IPS DF 4.7 (cell line): ENCODE measurements around the gene NPTXR.

Experiments used
- DNase-seq: peaks from one replicate; pipeline ENCODE4 v3.0.0-alpha.2; 2013; ENCODE audit warnings: low spot score; ENCODE audit errors: extremely low read depth

The NPTXR gene

DNA sequence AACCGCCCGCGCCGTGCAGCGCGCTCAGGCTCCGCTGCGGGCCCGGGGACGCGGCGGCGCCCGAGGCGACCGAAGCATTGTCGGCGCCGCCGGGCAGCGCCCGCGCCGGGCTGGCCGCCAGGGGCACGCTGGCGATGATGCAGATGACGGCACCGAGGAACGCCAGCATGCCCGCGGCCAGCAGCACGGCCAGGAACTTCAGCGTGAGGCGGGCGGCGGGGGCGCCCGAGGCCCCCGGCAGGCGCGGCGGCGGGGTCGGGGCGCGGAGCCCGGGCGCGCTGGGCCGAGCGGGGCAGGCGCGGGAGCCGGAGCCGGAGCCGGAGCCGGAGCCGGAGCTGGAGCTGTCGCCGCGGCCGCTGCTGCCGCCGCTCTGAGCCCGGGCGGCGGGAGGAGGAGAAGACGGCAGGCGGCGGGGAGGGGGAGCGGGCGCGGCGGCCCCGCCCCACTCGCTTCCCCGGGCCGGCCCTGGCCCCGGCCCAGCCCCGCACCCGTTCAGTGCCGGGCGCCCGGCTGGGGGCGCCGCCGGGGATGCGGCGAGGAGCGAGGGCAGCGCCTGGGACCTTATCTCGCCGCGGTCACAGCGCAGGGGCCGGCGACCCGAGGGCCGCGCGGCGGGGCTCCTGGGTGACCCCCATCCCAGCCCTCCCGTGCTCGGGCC lies at the start of gene NPTXR:
Gene NPTXR (minus strand): TSS at position 372 of the 658 bp plus-strand sequence.
- DNase-seq: no peak

DNA sequence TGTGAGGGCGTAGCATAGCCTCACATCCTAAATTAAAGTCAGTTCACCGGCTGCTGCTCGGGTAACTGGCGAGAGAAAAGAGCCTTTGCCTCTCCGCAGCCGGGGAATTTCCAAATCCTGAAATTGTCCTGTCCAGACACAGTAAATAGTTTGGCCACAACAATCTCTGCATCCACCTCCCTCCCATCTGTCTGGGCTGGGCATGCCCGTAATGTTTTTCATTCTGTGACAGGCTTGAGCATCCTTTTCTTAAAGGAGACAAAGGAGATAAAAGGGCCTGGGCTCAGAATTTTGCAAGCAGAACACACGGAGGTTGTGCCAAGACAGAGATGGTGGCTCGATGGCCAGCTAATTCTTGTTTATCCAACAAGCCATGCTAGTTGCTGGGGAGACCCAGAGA lies 47.4 kb upstream of the NPTXR start:
- no peak for DNase-seq

DNA sequence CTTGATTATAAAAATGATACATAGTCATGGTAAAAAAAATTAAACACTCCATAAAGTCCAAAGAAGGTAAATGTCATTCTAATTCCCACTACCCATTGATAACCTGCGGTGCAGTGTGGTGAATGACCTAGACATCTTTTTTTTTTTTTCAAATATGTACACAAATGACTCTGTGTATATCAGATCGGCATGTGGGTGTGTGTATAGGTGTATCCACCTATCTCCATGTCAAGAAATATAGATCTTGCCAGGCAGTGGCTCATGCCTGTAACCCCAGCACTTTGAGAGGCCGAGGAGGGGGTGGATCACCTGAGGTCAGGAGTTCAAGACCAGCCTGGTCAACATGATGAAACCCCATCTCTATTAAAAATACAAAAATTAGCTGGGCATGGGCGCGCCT lies 46.5 kb upstream of the NPTXR start:
- DNase-seq: no peak

GRCh38 chr22:38886333-38886732 lies 42.5 kb upstream of the NPTXR start:
- no peak for DNase-seq

GRCh38 chr22:38882972-38883622 lies 39.3 kb upstream of the NPTXR start:
- DNase-seq: no peak

- no peak for DNase-seq
These were observed 38.4 kb upstream of the NPTXR start for GRCh38 chr22:38881997-38882879.

DNA sequence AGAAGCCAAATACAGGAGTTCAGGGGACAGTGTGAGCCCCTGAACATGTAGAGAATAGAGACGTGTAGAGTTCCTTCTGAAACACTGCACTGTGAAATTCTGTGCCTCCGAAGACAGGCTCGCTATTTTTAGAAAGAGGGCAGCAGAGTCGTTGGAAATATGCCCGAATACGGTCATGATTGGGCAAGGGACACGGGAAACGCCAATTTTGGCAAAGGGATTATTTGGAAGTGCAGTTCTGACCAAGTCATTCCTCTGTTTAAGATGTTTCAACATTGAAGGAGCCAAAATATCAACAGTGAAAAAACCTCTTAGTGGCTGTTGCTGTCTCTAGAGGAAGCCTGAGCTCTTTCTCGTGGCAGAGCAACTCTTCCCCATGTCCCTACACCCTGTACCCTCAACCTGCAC lies 37.6 kb upstream of the NPTXR start:
- no peak for DNase-seq

- DNase-seq: no peak
These were observed 36.1 kb upstream of the NPTXR start for GRCh38 chr22:38879961-38880360.

DNA sequence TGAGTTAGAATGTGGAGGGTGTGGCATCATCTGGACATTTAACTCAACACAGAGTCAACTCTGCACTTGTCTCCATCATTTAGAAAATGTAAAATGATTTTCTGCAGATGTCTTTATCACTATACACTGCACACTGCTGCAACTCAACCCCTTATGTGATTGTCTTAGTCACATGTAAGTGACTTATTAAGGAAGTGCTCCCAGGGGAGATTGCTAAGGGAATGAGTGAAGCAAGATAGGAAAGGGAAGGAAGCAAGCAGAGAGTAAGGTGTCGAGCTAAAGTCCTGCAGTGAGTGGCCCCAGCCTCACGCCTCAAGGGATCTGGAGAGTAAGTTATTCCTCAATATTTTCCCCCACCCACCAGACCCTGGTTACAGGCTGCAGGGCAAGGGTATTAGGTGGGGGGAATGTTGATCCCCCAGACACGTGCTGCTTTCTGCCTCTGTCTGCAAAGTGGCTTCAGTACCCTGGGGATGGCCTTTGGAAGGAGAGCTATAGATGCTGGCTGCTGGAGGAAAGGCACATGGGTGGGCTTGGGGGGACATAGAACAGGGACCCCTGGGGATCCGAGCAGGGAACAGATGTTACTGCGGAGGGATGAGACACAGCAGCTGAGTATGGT lies 35.4 kb upstream of the NPTXR start:
- no peak for DNase-seq

- DNase-seq: no peak
These were observed 34.2 kb upstream of the NPTXR start for GRCh38 chr22:38878001-38878400.

GRCh38 chr22:38874529-38875222 lies 30.8 kb upstream of the NPTXR start:
- DNase-seq: no peak

GRCh38 chr22:38873469-38874411 lies 29.9 kb upstream of the NPTXR start:
- no peak for DNase-seq

DNA sequence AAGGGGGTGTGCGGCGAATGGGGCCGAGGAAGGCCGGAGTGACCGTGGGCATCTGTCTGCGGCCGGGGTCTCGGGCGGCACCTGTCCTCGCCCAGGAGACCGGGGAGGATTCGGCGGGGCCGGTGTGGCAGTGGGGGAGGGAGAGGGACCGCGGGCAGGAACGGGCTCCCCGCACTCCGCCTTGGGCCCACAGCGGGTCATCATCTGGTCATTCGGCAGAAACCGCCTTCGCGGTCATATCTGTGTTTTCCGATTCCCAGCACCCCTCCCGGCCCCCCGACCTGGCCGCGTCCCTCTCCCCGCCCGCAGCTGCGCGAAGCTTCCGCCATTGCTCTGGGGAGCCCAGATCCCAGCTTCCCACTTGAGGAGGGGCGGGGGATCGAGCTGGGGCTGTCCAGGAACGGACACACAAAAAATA lies 29.0 kb upstream of the NPTXR start:
- no peak for DNase-seq

GRCh38 chr22:38872172-38872830 lies 28.5 kb upstream of the NPTXR start, which contains the start of gene CBX6:
Gene CBX6, minus strand, starts transcription at chr22:38872216. Its CDS starts 26 bp downstream, at chr22:38872190.
- no peak for DNase-seq

GRCh38 chr22:38871360-38872171 lies 27.7 kb upstream of the NPTXR start:
- DNase-seq: no peak

DNA sequence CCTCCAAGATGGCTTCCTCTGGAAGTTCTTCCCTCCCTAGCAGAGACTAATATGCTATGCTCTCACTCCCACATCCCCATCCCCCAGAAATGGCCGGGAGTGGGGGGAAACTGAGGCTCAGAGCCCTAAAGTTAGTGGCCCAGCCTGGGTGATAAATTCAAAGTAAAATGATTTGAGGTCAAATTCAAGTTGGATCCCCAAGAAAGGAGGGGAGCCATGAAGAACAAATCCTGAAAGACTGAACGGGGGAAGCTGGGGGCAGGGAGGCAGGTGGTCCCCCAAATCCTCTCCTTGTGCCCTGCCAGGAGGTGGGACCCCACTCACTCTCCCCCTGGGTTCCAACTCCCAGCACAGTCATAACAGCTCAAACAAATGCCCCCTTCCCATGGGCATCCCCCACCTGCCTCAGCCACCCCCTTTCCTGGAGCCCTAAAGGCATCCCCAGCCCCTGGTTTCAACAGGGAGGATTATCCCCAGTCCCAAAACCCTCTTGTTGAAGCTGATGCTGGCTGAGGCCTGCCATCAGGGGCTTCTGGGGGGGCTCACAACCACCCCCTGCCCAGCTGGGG lies 27.0 kb upstream of the NPTXR start:
- DNase-seq: no peak

GRCh38 chr22:38870312-38870741 lies 26.5 kb upstream of the NPTXR start:
- DNase-seq: peak; percentile 60

DNA sequence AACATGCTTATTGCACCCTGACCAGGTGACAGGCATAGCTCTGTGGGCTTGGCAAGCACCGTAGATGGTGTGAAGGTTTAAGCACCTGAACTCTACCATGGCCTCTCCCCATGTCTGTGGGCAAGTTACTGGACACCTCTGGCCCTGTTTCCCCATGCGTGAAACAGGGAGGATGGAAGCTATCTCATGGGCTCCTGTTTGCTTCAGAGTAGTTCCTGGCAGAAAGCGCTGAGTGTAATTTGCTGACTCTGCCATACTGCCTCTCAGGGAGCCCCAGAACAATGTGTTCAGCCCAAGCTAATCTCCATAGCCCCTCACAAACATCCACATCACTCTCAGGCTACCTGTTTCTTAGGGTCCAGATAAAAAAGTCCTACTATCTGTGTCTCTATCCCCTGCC lies 25.8 kb upstream of the NPTXR start:
- no peak for DNase-seq
